Left colon (tissue), 2 donors: ENCODE measurements around the gene PREPL. TPM values are rescaled to one million over a fixed set of nuclear protein-coding genes. Genes with fewer than 3 reads are reported as not detected.
"Not testable (repeated sequence)": the region's sequence is repeated elsewhere in the genome, so short reads cannot be mapped to it uniquely, and the experiment has no call there.

ENCODE experiments used
- ATAC-seq: fragments of 200-7000 bp; cut with Tn5 transposase; one replicate; pipeline ENCODE4 v1.9.1; 2020; ENCODE audit warnings: mild to moderate bottlenecking, moderate library complexity
- DNase-seq, 2 donors: peaks; one replicate each; pipeline ENCODE4 v3.0.0-alpha.2; 2020
- intact Hi-C, 2 donors: fragments of 100-400 bp; cut with DNase I in 1 of 2; cut with micrococcal nuclease in 1 of 2; formaldehyde crosslinking; loops; one replicate each; pipeline versions ENCODE4 v1.11.2 to v1.14.0; 2022; cut with DNase I, micrococcal nuclease
- long read RNA-seq: library from polyadenylated mRNA; unstranded; transcript quantifications from one replicate; pipeline ENCODE4 v2.0.0, GENCODE V29; 2021
- total RNA-seq, 2 donors: library from RNA; stranded (reverse); fragmentation: NEBNext Ultra II Directional; extraction: Animal tissue kit (Norgen Biotek cat#: 25700); gene quantifications; one replicate each; pipeline ENCODE4 v1.2.1, GENCODE V29; 2021
- donor health status: DM: no; HTN: no; CAD: no.
- donor health status: DM: yes; HTN: yes; CAD: no.

Gene PREPL
- total RNA-seq: 10 to 100 TPM; 28.4 to 32.4 TPM
- long read RNA-seq, full-length matches to known transcripts: 11 of 21 reads
- long read RNA-seq, partial matches to known transcripts: 5 of 21 reads
- long read RNA-seq, other reads (novel, unspliced or antisense): 5 of 21 reads

GRCh38 chr2:44361330-44362206 is at the start of gene PREPL, which contains the start of gene CAMKMT:
PREPL (minus strand) TSS chr2:44361494; CDS start chr2:44346342, 15,152 bp downstream.
CAMKMT (plus strand) TSS chr2:44361947.
- DNase-seq: peak; percentile 98
- peak; percentile 92 for ATAC-seq
- intact Hi-C loops: no loop called here

DNA sequence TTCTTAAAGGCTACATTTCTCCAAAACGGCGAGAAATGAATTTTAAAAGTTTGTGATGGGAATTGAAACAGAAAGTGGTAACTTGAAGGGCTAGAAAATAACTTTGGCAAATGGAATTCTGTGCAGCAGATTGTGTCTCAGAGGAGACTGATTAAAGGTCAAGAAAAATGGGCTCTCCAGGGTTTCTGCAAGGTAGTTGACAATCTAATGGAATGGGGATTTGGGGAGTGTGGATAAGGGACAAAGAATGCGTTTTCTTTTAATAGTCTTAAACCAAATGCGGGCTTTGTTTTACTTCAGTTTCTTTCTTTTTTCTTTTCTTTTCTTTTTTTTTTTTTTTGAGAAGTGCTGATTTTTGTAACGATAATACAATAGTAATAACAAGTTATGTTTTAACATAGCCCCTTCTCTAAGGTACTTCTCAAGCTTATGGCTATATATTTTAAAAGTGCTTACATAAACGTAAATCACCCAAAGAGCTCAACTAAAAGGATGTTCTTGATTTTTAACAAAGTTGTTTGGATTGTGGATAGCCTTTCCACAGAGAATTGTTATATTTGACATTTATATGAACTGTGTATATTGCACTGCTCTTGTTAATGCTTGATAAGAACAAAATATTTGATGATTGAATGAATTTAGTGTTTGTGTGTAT is 37.1 kb upstream of the PREPL start:
- no peak for DNase-seq
- intact Hi-C loops: loop anchor here in 1 of 2 donors (10.0 kb wide), 1 partner anchor 556 kb away; no protein-coding TSS in a partner anchor
- no peak for ATAC-seq

DNA sequence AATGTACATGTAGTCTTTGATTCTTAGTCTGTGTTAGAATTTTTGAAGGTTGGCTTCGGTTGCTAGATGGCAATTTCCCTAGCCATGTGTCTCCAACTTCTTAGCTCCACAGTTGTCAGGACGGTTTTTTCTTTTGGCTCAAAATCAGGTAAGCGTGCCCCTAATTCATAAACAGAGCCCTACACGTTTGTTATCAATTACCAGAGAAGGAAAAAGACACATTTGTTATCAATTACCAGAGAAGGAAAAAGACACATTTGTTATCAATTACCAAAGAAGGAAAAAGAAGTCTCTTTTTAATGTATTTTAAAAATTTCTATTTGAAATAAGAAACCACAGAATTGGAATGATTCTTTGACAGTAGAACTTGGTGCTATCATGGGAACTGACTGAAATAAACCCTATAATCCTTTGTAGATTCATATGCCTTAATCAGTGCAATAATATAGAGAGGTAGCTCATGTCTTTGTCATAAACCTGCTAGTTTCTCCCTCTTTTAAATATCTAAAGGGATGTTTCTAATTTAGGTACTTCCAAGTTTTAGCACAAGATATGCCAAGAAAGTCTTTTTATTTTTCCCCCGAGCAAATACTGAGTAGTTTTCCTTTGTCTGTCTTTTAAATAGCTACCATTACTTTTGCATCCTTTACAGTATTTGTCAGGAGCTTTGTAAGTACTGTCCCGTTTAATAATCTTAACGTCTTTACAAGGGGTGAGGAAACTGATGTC is 36.3 kb upstream of the PREPL start:
- no peak for ATAC-seq
- no peak for DNase-seq
- intact Hi-C loops: loop anchor here in 1 of 2 donors (10.0 kb wide), 1 partner anchor 557 kb away; no protein-coding TSS in a partner anchor

GRCh38 chr2:44392338-44392943 is 31.1 kb upstream of the PREPL start:
- intact Hi-C loops: loop anchor here in 1 of 2 donors (10.0 kb wide), 1 partner anchor 562 kb away; no protein-coding TSS in a partner anchor
- ATAC-seq: no peak
- DNase-seq: peak in 1 of 2 donors; percentile 66

DNA sequence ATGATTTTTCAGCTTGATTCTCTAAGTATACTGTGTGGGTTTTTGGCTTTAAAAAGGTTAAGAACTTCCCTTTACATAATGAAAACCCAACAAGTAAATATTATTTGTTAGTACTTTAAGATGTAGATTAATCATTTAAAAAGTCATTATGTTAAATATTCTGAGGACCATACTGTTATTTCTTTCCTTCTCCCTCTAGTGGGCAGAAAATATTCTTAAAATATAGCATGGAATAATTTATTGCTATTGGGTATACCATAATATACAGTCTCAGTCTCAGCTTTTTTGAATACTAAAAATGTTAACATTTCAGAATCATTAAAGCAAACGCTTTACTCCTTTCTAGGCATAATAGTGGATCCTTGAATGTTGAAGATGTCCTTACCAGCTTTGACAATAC is 28.6 kb upstream of the PREPL start:
- no peak for ATAC-seq
- DNase-seq: no peak
- intact Hi-C loops: loop anchor here in 1 of 2 donors (10.0 kb wide), 1 partner anchor 565 kb away; no protein-coding TSS in a partner anchor

- no peak for ATAC-seq
- intact Hi-C loops: no loop called here
- DNase-seq: no peak
Measured at GRCh38 chr2:44388877-44389276, 27.6 kb upstream of the PREPL start.

- ATAC-seq, DNase-seq, intact Hi-C loops: not testable (repeated sequence)
Measured at GRCh38 chr2:44385226-44385625, 23.9 kb upstream of the PREPL start.

GRCh38 chr2:44377486-44377885 is 16.2 kb upstream of the PREPL start:
- intact Hi-C loops: no loop called here
- ATAC-seq: no peak

DNA sequence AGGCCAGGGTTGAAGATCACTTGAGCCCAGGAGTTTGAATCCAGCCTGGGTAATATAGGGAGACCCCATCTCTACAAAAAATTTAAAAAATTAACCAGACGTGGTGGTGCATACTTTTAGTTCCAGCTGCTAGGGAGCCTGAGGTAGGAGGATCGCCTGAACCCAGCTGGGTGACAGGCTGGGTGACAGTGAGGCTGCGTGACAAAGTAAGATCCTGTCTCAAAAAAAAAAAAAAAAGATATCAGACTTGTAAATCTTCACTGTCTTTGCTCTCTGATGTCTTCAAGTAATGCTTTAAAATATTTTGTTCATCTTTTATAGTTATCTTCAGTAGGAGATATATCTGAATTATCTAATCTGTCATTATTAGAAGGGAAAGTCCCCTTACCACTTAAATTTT is 11.0 kb upstream of the PREPL start:
- intact Hi-C loops: no loop called here
- DNase-seq: no peak
- ATAC-seq: no peak

More at GRCh38 chr2:44377486-44377885, 16.2 kb upstream of the PREPL start:
- no peak for DNase-seq

- no peak for ATAC-seq
- no peak for DNase-seq
- intact Hi-C loops: no loop called here
Measured at GRCh38 chr2:44371445-44371844, 10.2 kb upstream of the PREPL start.

DNA sequence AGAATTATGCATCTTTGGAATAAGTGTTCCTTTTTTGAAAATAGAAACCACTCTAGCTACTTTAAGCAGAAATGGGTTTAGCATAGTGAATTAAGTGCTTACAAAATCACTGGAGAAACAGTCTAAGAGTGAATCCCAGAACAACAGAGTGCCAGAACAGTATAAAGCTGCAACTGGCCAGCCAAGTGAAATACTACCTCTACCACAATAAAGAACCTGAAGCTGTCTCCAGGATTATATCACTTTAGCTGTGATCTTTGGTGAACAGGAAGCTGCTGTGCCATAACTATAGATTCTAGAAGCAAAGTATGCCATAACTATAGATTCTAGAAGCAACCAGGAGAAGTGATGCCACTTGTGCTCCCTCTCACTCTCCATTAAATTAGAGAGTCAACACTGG is 8.1 kb upstream of the PREPL start:
- ATAC-seq: no peak

GRCh38 chr2:44367591-44367990 is 6.3 kb upstream of the PREPL start:
- no peak for DNase-seq
- ATAC-seq: no peak
- intact Hi-C loops: no loop called here

More for the DNA sequence above, 8.1 kb upstream of the PREPL start:
- intact Hi-C loops: no loop called here
- DNase-seq: no peak

DNA sequence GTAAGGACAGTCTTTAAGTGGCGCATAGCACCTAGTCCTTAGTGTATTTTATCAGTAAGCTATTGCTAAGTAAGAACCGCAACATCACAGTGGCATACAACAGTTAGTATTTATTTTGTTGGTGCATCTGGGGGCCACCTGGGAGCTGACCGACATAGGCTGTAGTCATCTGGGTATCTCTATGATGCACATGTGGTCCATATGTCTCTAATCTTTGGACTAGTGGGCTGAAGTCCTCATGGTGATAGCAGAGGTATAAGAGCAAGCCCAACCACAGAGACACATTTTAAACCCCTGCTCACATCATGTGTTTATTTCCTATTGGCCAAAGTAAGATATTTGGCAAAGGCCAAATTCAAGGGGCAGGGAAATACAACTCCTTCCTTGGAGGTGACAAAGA is 3.3 kb upstream of the PREPL start:
- DNase-seq (no peak), ATAC-seq (no peak)
- intact Hi-C loops: no loop called here

DNA sequence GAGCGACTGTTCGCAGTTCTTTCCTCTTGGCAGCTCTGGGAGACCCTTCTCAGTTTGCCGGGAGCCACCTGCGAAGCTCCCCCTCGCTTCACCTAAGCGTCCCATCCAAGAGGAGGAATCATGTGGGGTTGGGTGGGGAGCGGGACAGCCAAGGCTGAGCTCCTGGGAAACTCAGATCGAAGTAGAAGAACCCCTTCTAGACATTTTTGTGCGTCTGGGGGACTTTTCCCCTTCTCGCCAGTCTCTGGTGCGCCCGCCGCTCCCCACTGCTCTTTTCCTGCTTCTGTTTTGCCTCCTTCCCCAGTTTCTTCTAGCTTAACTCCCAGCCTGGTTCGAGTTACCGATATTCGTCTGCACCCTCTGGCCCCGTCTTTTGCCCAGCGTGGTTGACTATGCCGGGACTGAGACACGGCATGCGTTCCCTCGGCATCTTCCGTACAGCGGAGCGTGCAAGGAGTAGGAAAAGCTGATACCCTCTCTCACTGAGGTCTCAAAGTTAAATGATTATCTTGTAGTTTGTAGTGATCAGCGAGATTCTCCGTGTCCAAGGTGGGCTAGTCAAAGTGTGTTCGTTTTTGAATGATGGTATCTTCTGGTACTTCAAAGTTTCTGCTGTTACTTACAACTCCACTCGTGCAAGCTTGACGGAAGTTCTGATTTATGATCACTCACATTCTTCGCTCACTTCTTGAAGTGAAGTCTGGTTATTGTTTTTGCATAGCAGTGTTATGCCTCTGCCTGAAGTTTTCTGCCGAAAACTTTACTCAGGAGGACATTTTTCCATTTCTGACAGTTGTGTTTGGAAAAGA is 1.1 kb upstream of the PREPL start:
- ATAC-seq (peak; percentile 40), DNase-seq (peak; percentile 28 to 55)
- intact Hi-C loops: no loop called here

DNA sequence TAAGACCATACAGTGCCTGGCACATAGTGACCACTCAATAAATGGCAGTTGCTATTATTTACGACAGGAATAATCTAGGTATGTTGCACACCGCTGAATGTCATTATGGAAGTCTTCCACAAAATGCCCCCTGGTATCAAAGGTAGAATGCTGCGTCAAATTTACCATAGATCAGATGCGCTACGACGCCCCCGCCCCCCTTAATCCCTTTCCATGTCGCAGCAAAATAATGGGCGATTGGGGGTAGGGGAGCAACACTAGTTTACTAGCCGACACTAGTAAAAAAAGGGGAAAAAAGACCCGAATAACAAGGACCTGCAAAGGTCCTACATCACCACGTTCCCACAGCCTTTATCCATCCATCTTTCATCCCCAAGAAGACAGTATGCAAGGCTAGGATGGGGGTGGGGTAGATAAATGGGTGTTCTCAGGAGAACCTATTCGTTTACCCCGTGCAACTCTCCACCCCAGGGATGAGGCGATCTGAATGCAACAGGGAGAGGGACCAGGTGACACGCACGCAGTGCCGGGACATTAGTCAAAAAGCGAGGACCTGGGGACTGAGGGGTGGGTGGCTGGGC is 455 bp downstream of the PREPL start:
- intact Hi-C loops: no loop called here
- ATAC-seq (peak; percentile 19), DNase-seq (peak in 1 of 2 donors; percentile 18)

DNA sequence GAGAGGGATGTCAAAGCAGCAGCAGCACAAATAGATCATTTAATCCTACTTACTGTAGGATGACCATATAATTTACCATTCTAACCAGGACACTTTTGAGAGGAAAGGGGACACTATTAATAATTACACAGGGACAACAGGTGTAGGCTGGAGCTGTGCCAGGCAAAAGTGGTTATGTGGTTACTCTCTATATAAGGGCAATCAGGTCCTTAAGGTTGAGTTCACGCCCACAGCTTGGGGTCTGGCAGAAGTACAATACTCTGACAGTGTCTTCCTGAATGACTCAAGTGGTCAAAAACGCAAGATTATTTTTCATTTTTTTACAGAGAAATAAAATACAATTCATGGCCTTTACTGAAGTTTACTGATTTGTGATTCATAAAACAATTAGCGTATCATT is 2.8 kb downstream of the PREPL start:
- DNase-seq: peak; percentile 49 to 71
- intact Hi-C loops: no loop called here
- ATAC-seq: no peak

- DNase-seq (no peak), ATAC-seq (no peak)
- intact Hi-C loops: no loop called here
Measured at GRCh38 chr2:44354761-44355160, 6.5 kb downstream of the PREPL start.
